ENCODE measurements around the gene BLCAP.
"Not testable (repeated sequence)": the region's sequence is repeated elsewhere in the genome, so short reads cannot be mapped to it uniquely, and the experiment has no call there.

Gene BLCAP

GRCh38 chr20:37542281-37542680 lies 14.6 kb upstream of the BLCAP start:
- H3K79me2 ChIP-seq (ENCODE audit: control insufficient read depth, insufficient read depth, low read length, poor library complexity): peaks cover 3% of the 10 kb centered on the region
- no peak overlapping the region for H2BK5ac ChIP-seq (ENCODE audit: low read depth, low read length, poor library complexity)
- H3K27ac ChIP-seq (ENCODE audit: low read depth, low read length): no peak overlapping the region
- H2BK12ac ChIP-seq (ENCODE audit: low read length): peak overlapping the region; percentile 15
- H2BK120ac ChIP-seq (ENCODE audit: insufficient read depth, low read length, poor library complexity): no peak overlapping the region
- H4K8ac ChIP-seq (ENCODE audit: low read depth, low read length): no peak overlapping the region
- H3K4me2 ChIP-seq (ENCODE audit: low read length): no peak overlapping the region
- peaks cover 3% of the 10 kb centered on the region for H3K9me3 ChIP-seq (ENCODE audit: insufficient read depth, low read depth, low read length)
- H3K23ac ChIP-seq (ENCODE audit: low read length): no peak overlapping the region
- H3K36me3 ChIP-seq (ENCODE audit: control insufficient read depth in 1 of 2, insufficient read depth in 2 of 2, low read length in 2 of 2): no peaks in the 10 kb centered on the region
- H3K18ac ChIP-seq (ENCODE audit: low read length): peak overlapping the region; percentile 46
- H4K91ac ChIP-seq (ENCODE audit: low read depth, low read length): peak overlapping the region; percentile 48
- H3K79me1 ChIP-seq (ENCODE audit: low read length): peaks cover 4% of the 10 kb centered on the region
- no peak overlapping the region for H3K14ac ChIP-seq (ENCODE audit: low read length)
- H3K9ac ChIP-seq (ENCODE audit: low read length): no peak overlapping the region
- peaks cover 8 to 12% of the 10 kb centered on the region in 2 experiments for H3K4me1 ChIP-seq (ENCODE audit: control insufficient read depth in 1 of 2, insufficient read depth in 2 of 2, low read length in 2 of 2)
- no peak overlapping the region for H4K12ac ChIP-seq (ENCODE audit: low read depth, low read length)
- no peak overlapping the region for H3K4ac ChIP-seq (ENCODE audit: low read depth, low read length)
- no peak overlapping the region for H2AK5ac ChIP-seq (ENCODE audit: low read length)
- DNase-seq: peak; percentile 75 to 90
- H3K4me3 ChIP-seq (ENCODE audit: low read depth, low read length): no peak overlapping the region
- H3K27me3 ChIP-seq (ENCODE audit: insufficient read depth, low read length): no peaks in the 10 kb centered on the region
- no peak overlapping the region for H2AFZ ChIP-seq (ENCODE audit: insufficient read depth, low read length, poor library complexity)
- no CpG with 5 or more reads among the region's 6 CpGs for WGBS (ENCODE audit: extremely low coverage, insufficient coverage, insufficient read length)

- H3K18ac ChIP-seq (ENCODE audit: low read length): no peak overlapping the region
- H2BK120ac ChIP-seq (ENCODE audit: insufficient read depth, low read length, poor library complexity): peak overlapping the region; percentile 46
- peak overlapping the region; percentile 85 for H4K91ac ChIP-seq (ENCODE audit: low read depth, low read length)
- peaks cover 3% of the 10 kb centered on the region for H3K79me2 ChIP-seq (ENCODE audit: control insufficient read depth, insufficient read depth, low read length, poor library complexity)
- H3K14ac ChIP-seq (ENCODE audit: low read length): no peak overlapping the region
- no peak overlapping the region for H3K9ac ChIP-seq (ENCODE audit: low read length)
- no peaks in the 10 kb centered on the region for H3K27me3 ChIP-seq (ENCODE audit: insufficient read depth, low read length)
- peaks cover 4% of the 10 kb centered on the region for H3K79me1 ChIP-seq (ENCODE audit: low read length)
- peaks cover 8 to 12% of the 10 kb centered on the region in 2 experiments for H3K4me1 ChIP-seq (ENCODE audit: control insufficient read depth in 1 of 2, insufficient read depth in 2 of 2, low read length in 2 of 2)
- peak overlapping the region; percentile 57 for H2BK5ac ChIP-seq (ENCODE audit: low read depth, low read length, poor library complexity)
- no peak overlapping the region for H3K27ac ChIP-seq (ENCODE audit: low read depth, low read length)
- H3K4me2 ChIP-seq (ENCODE audit: low read length): no peak overlapping the region
- peak overlapping the region; percentile 93 for H2BK12ac ChIP-seq (ENCODE audit: low read length)
- no peak overlapping the region for H4K8ac ChIP-seq (ENCODE audit: low read depth, low read length)
- no peak overlapping the region for H2AFZ ChIP-seq (ENCODE audit: insufficient read depth, low read length, poor library complexity)
- H4K12ac ChIP-seq (ENCODE audit: low read depth, low read length): no peak overlapping the region
- no peak overlapping the region for H3K23ac ChIP-seq (ENCODE audit: low read length)
- no CpG with 5 or more reads among the region's 5 CpGs for WGBS (ENCODE audit: extremely low coverage, insufficient coverage, insufficient read length)
- H3K4ac ChIP-seq (ENCODE audit: low read depth, low read length): no peak overlapping the region
- H3K4me3 ChIP-seq (ENCODE audit: low read depth, low read length): no peak overlapping the region
- no peak for DNase-seq
- peak overlapping the region; percentile 59 for H2AK5ac ChIP-seq (ENCODE audit: low read length)
- peaks cover 3% of the 10 kb centered on the region for H3K9me3 ChIP-seq (ENCODE audit: insufficient read depth, low read depth, low read length)
- H3K36me3 ChIP-seq (ENCODE audit: control insufficient read depth in 1 of 2, insufficient read depth in 2 of 2, low read length in 2 of 2): no peaks in the 10 kb centered on the region
Measured at GRCh38 chr20:37541326-37541725, 13.7 kb upstream of the BLCAP start.

- H3K27ac ChIP-seq (ENCODE audit: low read depth, low read length): not testable (repeated sequence)
Measured at GRCh38 chr20:37540838-37541237, 13.2 kb upstream of the BLCAP start.

GRCh38 chr20:37540001-37540400 lies 12.3 kb upstream of the BLCAP start:
- Histone ChIP-seq H4K12ac (ENCODE audit: low read depth, low read length) (no peak overlapping the region), H2BK12ac (ENCODE audit: low read length) (no peak overlapping the region), H3K27ac (ENCODE audit: low read depth, low read length) (no peak overlapping the region), H3K79me1 (ENCODE audit: low read length) (peaks cover 4% of the 10 kb centered on the region), H3K36me3 (ENCODE audit: control insufficient read depth in 1 of 2, insufficient read depth in 2 of 2, low read length in 2 of 2) (no peaks in the 10 kb centered on the region), H2AFZ (ENCODE audit: insufficient read depth, low read length, poor library complexity) (no peak overlapping the region), H3K4me2 (ENCODE audit: low read length) (no peak overlapping the region), H2BK120ac (ENCODE audit: insufficient read depth, low read length, poor library complexity) (no peak overlapping the region), H4K8ac (ENCODE audit: low read depth, low read length) (no peak overlapping the region), H4K91ac (ENCODE audit: low read depth, low read length) (no peak overlapping the region), H3K27me3 (ENCODE audit: insufficient read depth, low read length) (no peaks in the 10 kb centered on the region), H3K9me3 (ENCODE audit: insufficient read depth, low read depth, low read length) (peaks cover 3% of the 10 kb centered on the region), H3K14ac (ENCODE audit: low read length) (no peak overlapping the region), H3K4ac (ENCODE audit: low read depth, low read length) (no peak overlapping the region), H3K79me2 (ENCODE audit: control insufficient read depth, insufficient read depth, low read length, poor library complexity) (peaks cover 3% of the 10 kb centered on the region), H3K9ac (ENCODE audit: low read length) (no peak overlapping the region), H2BK5ac (ENCODE audit: low read depth, low read length, poor library complexity) (no peak overlapping the region), H3K4me1 (ENCODE audit: control insufficient read depth in 1 of 2, insufficient read depth in 2 of 2, low read length in 2 of 2) (peaks cover 13 to 17% of the 10 kb centered on the region in 2 experiments), H3K23ac (ENCODE audit: low read length) (no peak overlapping the region), H2AK5ac (ENCODE audit: low read length) (no peak overlapping the region), H3K18ac (ENCODE audit: low read length) (no peak overlapping the region), H3K4me3 (ENCODE audit: low read depth, low read length) (no peak overlapping the region)
- DNase-seq: no peak
- no CpG with 5 or more reads among the region's 5 CpGs for WGBS (ENCODE audit: extremely low coverage, insufficient coverage, insufficient read length)

More at GRCh38 chr20:37540838-37541237, 13.2 kb upstream of the BLCAP start:
- not testable (repeated sequence) for H2BK120ac ChIP-seq (ENCODE audit: insufficient read depth, low read length, poor library complexity); H2AFZ ChIP-seq (ENCODE audit: insufficient read depth, low read length, poor library complexity); H4K8ac ChIP-seq (ENCODE audit: low read depth, low read length); H3K18ac ChIP-seq (ENCODE audit: low read length); H3K14ac ChIP-seq (ENCODE audit: low read length); H4K12ac ChIP-seq (ENCODE audit: low read depth, low read length); H2AK5ac ChIP-seq (ENCODE audit: low read length); H3K4me3 ChIP-seq (ENCODE audit: low read depth, low read length); H3K23ac ChIP-seq (ENCODE audit: low read length); H3K27me3 ChIP-seq (ENCODE audit: insufficient read depth, low read length); H2BK5ac ChIP-seq (ENCODE audit: low read depth, low read length, poor library complexity); H3K36me3 ChIP-seq (ENCODE audit: control insufficient read depth in 1 of 2, insufficient read depth in 2 of 2, low read length in 2 of 2); H3K4me2 ChIP-seq (ENCODE audit: low read length); H3K79me2 ChIP-seq (ENCODE audit: control insufficient read depth, insufficient read depth, low read length, poor library complexity); H3K9me3 ChIP-seq (ENCODE audit: insufficient read depth, low read depth, low read length); H2BK12ac ChIP-seq (ENCODE audit: low read length); H3K4ac ChIP-seq (ENCODE audit: low read depth, low read length); DNase-seq; H3K9ac ChIP-seq (ENCODE audit: low read length); H3K79me1 ChIP-seq (ENCODE audit: low read length); H3K4me1 ChIP-seq (ENCODE audit: control insufficient read depth in 1 of 2, insufficient read depth in 2 of 2, low read length in 2 of 2)
- H4K91ac ChIP-seq (ENCODE audit: low read depth, low read length): peak overlapping the region; percentile 53
- no CpG with 5 or more reads among the region's 1 CpG for WGBS (ENCODE audit: extremely low coverage, insufficient coverage, insufficient read length)
